Suppressor macrophage treated with lipopolysaccharide for 4 hours (primary cell): ENCODE measurements around the gene ZNF217.
"Not testable (repeated sequence)": the region's sequence is repeated elsewhere in the genome, so short reads cannot be mapped to it uniquely, and the experiment has no call there.

Source experiments
- DNase-seq: peaks from one replicate; pipeline ENCODE4 v3.0.0-alpha.2; 2020

Gene ZNF217

GRCh38 chr20:53562104-53562764 lies 31.4 kb downstream of the ZNF217 start:
- DNase-seq, result not testable (repeated sequence)

GRCh38 chr20:53561505-53561904 lies 32.1 kb downstream of the ZNF217 start:
- no peak for DNase-seq

- DNase-seq, result no peak
Measured at GRCh38 chr20:53559816-53560215, 33.8 kb downstream of the ZNF217 start.

DNA sequence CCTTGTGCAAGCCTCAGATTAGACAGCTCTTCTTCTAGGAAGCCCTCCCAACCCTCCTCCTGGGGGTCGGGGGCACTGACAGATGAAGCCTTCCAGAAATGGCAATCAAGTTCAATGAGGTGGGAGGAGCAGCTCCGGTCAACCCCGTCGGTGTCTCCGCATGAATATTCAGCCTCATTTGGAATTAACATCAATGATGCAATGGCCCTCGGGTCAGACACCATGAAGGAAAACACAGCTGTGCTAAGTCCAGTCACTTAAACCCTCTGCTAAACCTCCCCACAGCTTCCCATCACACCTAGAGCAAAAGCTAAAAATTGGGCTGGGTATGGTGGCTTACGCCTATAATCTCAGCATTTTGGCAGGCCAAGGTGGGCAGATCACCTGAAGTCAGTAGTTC lies 36.5 kb downstream of the ZNF217 start:
- DNase-seq, result no peak

- DNase-seq, result no peak
Measured at GRCh38 chr20:53556267-53556897, 37.3 kb downstream of the ZNF217 start.

GRCh38 chr20:53555816-53556215 lies 37.8 kb downstream of the ZNF217 start:
- DNase-seq, result no peak

- no peak for DNase-seq
Measured at GRCh38 chr20:53555081-53555480, 38.6 kb downstream of the ZNF217 start.

GRCh38 chr20:53552572-53552893 lies 41.1 kb downstream of the ZNF217 start:
- DNase-seq, result not testable (repeated sequence)

GRCh38 chr20:53551719-53552571 lies 41.7 kb downstream of the ZNF217 start:
- DNase-seq, result not testable (repeated sequence)

DNA sequence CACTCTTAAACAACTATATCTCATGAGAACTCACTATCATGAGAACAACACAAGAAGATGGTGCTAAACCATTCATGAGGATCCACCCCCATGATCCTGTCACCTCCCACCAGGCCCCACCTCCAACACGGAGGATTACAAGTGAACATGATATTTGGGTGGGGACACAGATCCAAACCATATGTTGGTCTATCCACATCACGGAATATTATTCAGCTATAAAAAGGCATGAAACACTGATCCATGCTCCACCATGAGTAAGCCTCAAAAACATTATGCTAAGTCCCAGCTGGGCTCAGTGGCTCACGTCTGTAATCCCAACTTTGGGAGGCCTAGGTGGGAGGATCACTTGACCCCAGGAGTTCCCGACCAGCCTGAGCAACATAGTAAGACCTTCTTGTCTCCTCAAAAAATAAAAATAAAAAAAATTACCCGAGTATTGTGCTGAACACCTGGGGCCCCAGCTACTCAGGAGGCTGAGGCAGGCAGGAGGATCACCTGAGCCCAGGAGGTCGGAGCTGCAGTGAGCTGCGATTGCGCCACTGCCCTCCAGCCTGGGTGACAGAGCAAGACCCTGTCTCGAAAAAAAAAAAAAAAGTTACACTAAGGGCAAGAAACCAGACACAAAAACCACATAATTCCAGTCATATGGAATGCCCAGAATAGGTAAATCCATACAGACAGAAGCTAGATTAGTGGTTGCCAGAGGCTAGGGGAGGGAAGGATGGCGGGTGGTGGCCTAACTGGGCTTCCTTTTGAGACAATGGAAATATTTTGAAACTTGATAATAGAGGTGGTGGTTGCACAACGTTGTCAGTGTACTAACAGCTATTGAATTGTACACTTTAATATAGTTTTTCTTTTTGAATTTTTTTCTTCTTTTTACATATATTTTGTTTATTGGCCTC lies 43.1 kb downstream of the ZNF217 start:
- no peak for DNase-seq

- DNase-seq, result peak; percentile 64
Measured at GRCh38 chr20:53547664-53548239, 45.9 kb downstream of the ZNF217 start.

GRCh38 chr20:53539516-53539915 lies 54.1 kb downstream of the ZNF217 start:
- no peak for DNase-seq

DNA sequence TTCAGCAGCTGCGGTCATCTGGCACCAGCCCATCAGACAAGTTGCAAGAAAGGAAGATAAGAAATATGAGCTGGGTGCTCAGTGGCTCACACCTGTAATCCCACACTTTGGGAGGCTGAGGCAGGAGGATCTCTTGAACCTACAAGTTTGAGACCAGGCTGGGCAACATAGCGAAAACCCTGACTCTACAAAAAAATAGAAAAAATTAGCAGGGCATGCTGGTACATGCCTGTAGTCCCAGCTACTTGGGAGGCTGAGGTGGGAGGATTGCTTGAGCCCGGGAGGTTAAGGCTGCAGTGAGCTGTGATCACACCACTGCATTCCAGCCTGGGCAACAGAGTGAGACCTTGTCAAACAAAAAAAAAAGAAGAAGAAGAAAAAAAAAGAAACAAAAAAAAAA lies 57.3 kb downstream of the ZNF217 start:
- not testable (repeated sequence) for DNase-seq

GRCh38 chr20:53535878-53536277 lies 57.8 kb downstream of the ZNF217 start:
- DNase-seq, result no peak

GRCh38 chr20:53534037-53534436 lies 59.6 kb downstream of the ZNF217 start:
- no peak for DNase-seq

- DNase-seq, result no peak
Measured at GRCh38 chr20:53533500-53533899, 60.1 kb downstream of the ZNF217 start.

DNA sequence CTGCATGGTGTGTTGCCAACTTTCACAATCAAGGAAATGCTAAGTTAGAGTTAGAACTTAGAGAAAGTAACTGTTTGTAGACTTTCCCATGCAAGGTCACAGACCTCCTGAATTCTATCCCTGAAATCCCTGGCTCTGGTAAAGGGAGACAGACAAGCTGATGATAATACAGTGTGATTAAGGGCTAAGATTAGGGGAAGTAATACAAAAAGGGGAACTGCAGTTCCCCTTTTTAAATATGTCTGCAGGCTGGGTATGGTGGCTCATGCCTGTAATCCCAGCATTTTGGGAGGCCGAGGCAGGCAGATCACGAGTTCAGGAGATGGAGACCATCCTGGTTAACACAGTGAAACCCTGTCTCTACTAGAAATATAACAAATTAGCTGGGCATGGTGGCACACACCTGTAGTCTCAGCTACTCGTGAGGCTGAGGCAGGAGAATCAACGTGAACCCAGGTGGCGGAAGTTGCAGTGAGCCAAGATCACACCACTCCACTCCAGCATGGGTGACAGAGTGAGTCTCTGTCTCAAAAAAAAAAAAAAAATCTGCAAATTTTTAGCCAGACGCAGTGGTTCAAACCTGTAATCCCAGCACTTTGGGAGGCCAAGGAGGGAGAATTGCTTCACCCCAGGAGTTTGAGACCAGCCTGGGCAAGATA lies 60.9 kb downstream of the ZNF217 start:
- peak; percentile 44 for DNase-seq

DNA sequence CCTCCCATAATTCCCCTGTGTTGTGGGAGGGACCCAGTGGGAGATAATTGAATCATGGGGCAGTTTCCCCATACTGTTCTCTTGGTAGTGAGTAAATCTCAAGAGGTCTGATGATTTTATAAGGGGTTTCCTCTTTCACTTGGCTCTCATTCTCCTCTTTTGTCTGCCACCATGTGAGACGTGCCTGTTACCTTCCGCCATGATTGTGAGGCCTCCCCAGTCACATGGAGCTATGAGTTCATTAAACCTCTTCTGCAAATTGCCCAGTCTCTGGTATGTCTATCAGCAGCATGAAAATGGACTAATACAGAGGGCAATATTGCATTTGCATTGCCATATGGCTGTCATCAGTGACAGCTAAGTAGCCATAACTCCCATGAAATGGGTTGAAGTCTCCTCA lies 63.2 kb downstream of the ZNF217 start:
- peak; percentile 9 for DNase-seq

- no peak for DNase-seq
Measured at GRCh38 chr20:53529658-53530057, 64.0 kb downstream of the ZNF217 start.

DNA sequence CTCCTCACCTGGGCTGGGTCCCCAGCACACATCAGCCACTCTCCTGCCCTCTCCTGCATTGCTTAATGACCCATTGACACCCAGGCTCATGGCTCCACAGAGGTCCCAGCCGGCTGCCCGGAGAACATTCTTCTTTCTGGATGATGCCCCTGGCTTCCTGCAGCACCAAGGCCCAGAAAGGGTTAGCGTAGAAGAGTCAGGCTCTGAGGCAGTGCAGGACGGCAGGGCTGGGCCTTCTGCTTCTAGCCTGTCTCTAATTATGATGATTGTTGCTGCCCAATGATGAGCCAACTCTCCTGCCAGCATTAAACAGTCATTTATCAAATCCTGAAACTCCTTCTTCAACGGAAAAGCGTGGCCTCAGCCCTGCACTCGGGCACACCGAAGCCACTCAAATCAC lies 66.4 kb downstream of the ZNF217 start:
- DNase-seq, result no peak

GRCh38 chr20:53524589-53525312 lies 68.9 kb downstream of the ZNF217 start:
- DNase-seq, result no peak
